Ovary (tissue), 9 donors: ENCODE measurements around the gene DNAH12. TPM values are rescaled to one million over a fixed set of nuclear protein-coding genes. Genes with fewer than 3 reads are reported as not detected.

Experiments used
- DNase-seq, 5 donors: peaks; one replicate each; pipeline ENCODE4 v3.0.0-alpha.2; 2019 to 2020
- H3K27ac ChIP-seq, 2 donors: fragments of 200-600 bp; one replicate each; pipeline versions ENCODE4 v1.5.1 to v1.8.0; 2019 to 2022
- H3K27me3 ChIP-seq: fragments of 200-600 bp; one replicate; pipeline ENCODE4 v1.8.0; 2022
- H3K36me3 ChIP-seq: fragments of 200-600 bp; sonication (generic); one replicate; pipeline ENCODE4 v1.5.1; 2019
- H3K4me1 ChIP-seq: one replicate; pipeline ENCODE4 v1.8.1; 2013; ENCODE audit warnings: mild to moderate bottlenecking, moderate library complexity; ENCODE audit not compliant: insufficient read depth
- H3K4me3 ChIP-seq: fragments of 200-600 bp; sonication (generic); one replicate; pipeline ENCODE4 v1.5.1; 2017
- H3K9me3 ChIP-seq, 2 donors: fragments of 200-600 bp in 1 of 2; sonication (generic) in 1 of 2; one replicate each; pipeline versions ENCODE4 v1.5.1 to v1.8.1; 2013 to 2019; ENCODE audit warnings: mild to moderate bottlenecking in 1 of 2, moderate library complexity in 1 of 2
- EP300 ChIP-seq: sonication (generic); formaldehyde crosslinking; IDR thresholded peaks from one replicate; pipeline ENCODE4 v1.6.1; 2017; ENCODE audit warnings: antibody characterized with exemption
- POLR2A ChIP-seq: fragments of 450-650 bp; IDR thresholded peaks from one replicate; pipeline ENCODE4 v1.6.1; 2017; ENCODE audit warnings: antibody characterized with exemption, mild to moderate bottlenecking, moderate library complexity
- WGBS, 3 donors: extraction: QIAGEN DNeasy Blood & Tissue Kit in 1 of 3; methylation state at CpG; one replicate each; pipeline versions ENCODE4 v1.1.5 to v1.1.7; 2013 to 2017; 5-methylcytosine and 5-hydroxymethylcytosine counted together
- intact Hi-C, 4 donors: fragments of 100-400 bp; cut with DNase I; formaldehyde crosslinking; loops; one replicate each; pipeline versions ENCODE4 v1.11.0 to v1.15.1; 2022 to 2023
- polyA plus RNA-seq, 2 donors: library from polyadenylated mRNA; stranded (reverse); fragments of 200-250 nt in 1 of 2; fragments of 350-450 nt in 1 of 2; fragmentation: Illumina TruSeq in 1 of 2; extraction: RNeasy Lipid Tissue Mini Kit (QIAGEN cat#74804) in 1 of 2; gene quantifications; one replicate each; pipeline ENCODE4 v1.2.3, GENCODE V29; 2013 to 2014
- total RNA-seq, 7 donors: library from RNA; depleted of rRNA in 2 of 7; stranded (reverse); fragments of >200 nt in 2 of 7; fragmentation: NEBNext Ultra II Directional in 3 of 7; extraction: Animal tissue kit (Norgen Biotek cat#: 25700) in 3 of 7; gene quantifications; one replicate each; pipeline versions ENCODE4 v1.1.0 to v1.2.4, GENCODE V29; 2016 to 2023
- TF ChIP-seq, protein P1 (sequence below), 3 donors: fragments of 450-650 bp in 2 of 3; fragments of 200-600 bp in 1 of 3; IDR thresholded peaks; one replicate each; pipeline versions ENCODE4 v1.5.1 to v1.8.0; 2016 to 2022; ENCODE audit warnings: antibody characterized with exemption in 3 of 3, mild to moderate bottlenecking in 1 of 3
- donor health status: DM: no; HTN: no; CAD: no; lungs with moderate emphysema.
- donor health status: DM: no; HTN: no; CAD: no.
- donor health status: Bipolar disorder and iron deficiency.
- donor health status: DM: yes; HTN: yes; CAD: no.
- donor health status: DM: no; HTN: no; CAD: no.
- donor health status: DM: yes; HTN: yes; CAD: no.

DNAH12 gene
- total and polyA plus RNA-seq, 9 donors: 0.20 to 20.1 (median 0.92) TPM

DNA sequence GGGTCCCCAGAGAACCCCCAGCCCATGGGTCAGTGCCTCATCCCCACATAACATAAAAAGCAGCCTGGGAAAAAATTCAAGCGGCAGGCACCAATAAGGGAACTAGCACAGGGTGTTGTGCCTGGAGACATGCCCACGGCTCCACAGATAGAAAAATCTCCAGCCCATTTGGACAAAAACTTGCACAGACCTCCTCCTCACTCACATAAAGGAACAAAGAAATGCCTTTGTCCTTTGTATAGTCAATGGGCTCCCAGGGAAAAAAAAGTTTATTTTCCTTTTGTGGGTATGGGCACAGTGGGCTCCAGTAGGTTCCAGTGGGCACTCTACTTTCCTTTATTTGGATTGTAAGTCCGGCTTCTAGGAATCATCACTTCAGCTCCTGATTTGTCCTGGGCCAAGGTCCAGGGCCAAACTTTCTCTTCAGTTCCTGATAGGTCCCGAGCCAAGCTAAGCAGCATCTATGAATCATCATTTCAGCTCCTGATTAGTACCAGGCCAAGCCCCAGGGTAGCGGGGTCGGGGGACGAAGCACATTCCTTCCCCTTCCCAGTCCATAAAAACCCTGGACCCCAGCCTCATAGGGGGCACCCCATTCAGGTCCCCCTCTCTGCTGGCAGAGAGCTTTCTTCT lies 1.6 kb upstream of the DNAH12 start:
- 39 to 63% (median 42%) methylated on average over 7 of the region's 7 CpGs for whole genome bisulfite sequencing, 3 donors
- H3K27me3 ChIP-seq: no peaks in the 10 kb centered on the region
- peaks cover 3% of the 10 kb centered on the region for H3K4me1 ChIP-seq
- no peak overlapping the region for H3K27ac ChIP-seq
- no peak overlapping the region for H3K4me3 ChIP-seq
- no peaks in the 10 kb centered on the region for H3K9me3 ChIP-seq
- H3K36me3 ChIP-seq: no peaks in the 10 kb centered on the region
- no peak for TF ChIP-seq POLR2A
- DNase-seq: peak in 4 of 5 donors; percentile 24 to 43 (median 40)
- intact Hi-C loops: no loop called here

DNA sequence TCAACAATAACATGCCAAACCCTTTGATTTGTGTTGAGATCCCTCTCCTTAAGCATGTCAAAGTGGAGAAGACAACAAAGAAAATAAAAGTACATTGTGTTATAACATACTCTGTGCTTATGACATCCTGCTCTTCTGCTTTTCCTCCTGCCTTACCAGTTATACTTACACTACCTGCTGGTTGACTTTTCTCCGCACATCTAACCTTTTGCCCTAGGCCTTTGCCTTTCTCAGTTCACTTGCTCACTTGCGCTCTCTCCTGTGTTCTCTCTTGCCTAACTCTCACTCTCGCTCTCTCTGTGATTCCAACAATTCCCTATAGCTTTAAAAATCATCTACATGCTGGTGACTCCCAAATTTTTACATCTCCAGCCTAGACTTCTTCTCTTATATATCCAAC lies 5.7 kb downstream of the DNAH12 start:
- Histone ChIP-seq H3K4me3 (no peak overlapping the region), H3K27ac (no peak overlapping the region), H3K9me3 (no peaks in the 10 kb centered on the region), H3K27me3 (no peaks in the 10 kb centered on the region), H3K4me1 (no peaks in the 10 kb centered on the region), H3K36me3 (no peaks in the 10 kb centered on the region)
- TF ChIP-seq, protein P1, sequence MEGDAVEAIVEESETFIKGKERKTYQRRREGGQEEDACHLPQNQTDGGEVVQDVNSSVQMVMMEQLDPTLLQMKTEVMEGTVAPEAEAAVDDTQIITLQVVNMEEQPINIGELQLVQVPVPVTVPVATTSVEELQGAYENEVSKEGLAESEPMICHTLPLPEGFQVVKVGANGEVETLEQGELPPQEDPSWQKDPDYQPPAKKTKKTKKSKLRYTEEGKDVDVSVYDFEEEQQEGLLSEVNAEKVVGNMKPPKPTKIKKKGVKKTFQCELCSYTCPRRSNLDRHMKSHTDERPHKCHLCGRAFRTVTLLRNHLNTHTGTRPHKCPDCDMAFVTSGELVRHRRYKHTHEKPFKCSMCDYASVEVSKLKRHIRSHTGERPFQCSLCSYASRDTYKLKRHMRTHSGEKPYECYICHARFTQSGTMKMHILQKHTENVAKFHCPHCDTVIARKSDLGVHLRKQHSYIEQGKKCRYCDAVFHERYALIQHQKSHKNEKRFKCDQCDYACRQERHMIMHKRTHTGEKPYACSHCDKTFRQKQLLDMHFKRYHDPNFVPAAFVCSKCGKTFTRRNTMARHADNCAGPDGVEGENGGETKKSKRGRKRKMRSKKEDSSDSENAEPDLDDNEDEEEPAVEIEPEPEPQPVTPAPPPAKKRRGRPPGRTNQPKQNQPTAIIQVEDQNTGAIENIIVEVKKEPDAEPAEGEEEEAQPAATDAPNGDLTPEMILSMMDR (IDR thresholded peaks at IDR 0.05): no peak
- TF ChIP-seq POLR2A: no peak
- no peak for TF ChIP-seq EP300
- DNase-seq: no peak
- WGBS, 3 donors: 92 to 95% (median 94%) methylated on average over 3 of the region's 3 CpGs
- intact Hi-C loops: no loop called here

DNA sequence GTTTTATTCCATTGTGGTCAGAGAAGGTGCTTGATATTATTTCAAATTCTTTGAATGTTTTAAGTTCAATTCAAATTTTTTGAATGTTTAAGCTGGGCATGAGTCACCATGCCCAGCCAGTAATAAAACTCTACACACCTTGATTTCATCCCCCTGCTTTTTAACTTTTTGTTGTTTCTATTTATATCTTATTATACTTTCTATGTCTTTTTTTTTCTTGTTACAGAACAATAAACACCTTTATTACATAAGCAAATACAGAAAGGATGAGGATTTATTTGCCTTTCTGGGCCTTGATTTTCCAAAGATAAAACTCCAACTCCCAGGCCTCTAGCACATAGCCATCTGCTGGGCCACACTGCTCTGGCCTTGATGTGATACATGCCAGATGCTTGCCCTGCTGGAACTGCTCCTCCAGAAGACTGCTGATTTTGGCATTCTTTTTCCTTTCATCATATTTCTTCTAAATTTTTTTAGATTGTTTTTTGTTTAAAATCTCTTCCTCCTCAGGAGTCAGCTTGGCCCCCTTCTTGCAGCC lies 14.0 kb downstream of the DNAH12 start:
- Histone ChIP-seq H3K36me3 (no peaks in the 10 kb centered on the region), H3K27ac (no peak overlapping the region), H3K27me3 (no peaks in the 10 kb centered on the region), H3K9me3 (no peaks in the 10 kb centered on the region), H3K4me1 (no peaks in the 10 kb centered on the region), H3K4me3 (no peak overlapping the region)
- DNase-seq: no peak
- intact Hi-C loops: no loop called here
- TF ChIP-seq EP300: no peak
- TF ChIP-seq POLR2A: no peak
- TF ChIP-seq, protein P1 (IDR thresholded peaks at IDR 0.05): no peak

DNA sequence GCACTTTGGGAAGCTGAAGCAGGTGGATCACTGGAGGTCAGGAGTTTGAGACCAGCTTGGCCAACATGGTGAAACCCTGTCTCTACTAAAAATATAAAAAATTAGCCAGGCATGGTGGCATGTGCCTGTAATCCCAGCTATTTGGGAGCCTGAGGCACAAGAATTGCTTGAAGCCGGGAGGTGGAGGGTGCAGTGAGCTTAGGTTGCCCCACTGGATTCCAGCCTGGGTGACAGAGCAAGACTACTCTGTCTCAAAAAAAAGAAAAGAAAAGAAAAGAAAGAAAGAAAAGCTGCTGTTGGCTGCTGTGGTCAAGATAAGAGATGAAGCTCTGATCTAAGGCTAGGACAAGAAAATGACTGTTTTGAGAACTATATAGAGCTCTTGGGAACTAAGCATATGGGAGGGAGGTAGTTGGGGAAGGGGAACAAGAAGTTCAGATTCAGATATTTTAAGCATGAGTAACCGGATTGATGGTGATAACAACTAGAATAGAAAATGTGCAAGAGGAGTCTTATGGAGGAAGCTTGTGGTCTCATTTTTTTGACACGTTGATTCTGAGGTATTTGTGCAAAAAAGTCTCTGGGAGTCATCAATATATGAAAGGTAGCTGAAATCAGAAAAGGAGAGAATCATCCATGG lies 25.7 kb downstream of the DNAH12 start:
- no peaks in the 10 kb centered on the region for H3K27me3 ChIP-seq
- WGBS, 3 donors: 60 to 71% (median 61%) methylated on average over 3 of the region's 3 CpGs
- no peaks in the 10 kb centered on the region for H3K4me1 ChIP-seq
- no peaks in the 10 kb centered on the region for H3K9me3 ChIP-seq
- H3K36me3 ChIP-seq: no peaks in the 10 kb centered on the region
- H3K4me3 ChIP-seq: no peak overlapping the region
- no peak for DNase-seq
- intact Hi-C loops: no loop called here
- H3K27ac ChIP-seq: no peak overlapping the region
- TF ChIP-seq, protein P1 (IDR thresholded peaks at IDR 0.05): no peak
- TF ChIP-seq POLR2A: no peak
- TF ChIP-seq EP300: no peak

DNA sequence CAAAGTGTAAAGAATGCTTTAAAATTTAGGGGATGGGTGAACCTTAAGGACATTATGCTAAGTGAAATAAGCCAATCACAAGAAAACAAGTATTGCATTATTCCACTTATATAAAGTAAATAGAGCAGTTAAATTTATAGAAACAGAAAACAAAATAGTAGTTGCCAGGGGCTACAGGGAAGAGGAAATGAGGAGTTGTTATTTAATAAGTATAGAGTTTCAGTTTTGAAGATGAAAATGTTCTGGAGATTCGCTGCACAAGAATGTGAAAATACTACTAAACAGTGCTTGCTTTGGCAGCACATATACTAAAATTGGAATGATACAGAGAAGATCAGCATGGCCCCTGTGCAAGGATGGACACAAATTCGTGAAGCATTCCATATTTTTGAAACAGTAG lies 32.0 kb downstream of the DNAH12 start:
- intact Hi-C loops: no loop called here
- Histone ChIP-seq H3K27me3 (no peaks in the 10 kb centered on the region), H3K36me3 (no peaks in the 10 kb centered on the region), H3K27ac (no peak overlapping the region), H3K9me3 (no peaks in the 10 kb centered on the region), H3K4me3 (no peak overlapping the region), H3K4me1 (peaks cover 1% of the 10 kb centered on the region)
- no peak for TF ChIP-seq POLR2A
- TF ChIP-seq, protein P1 (IDR thresholded peaks at IDR 0.05): no peak
- no peak for TF ChIP-seq EP300
- 8 to 27% (median 10%) methylated on average over 2 of the region's 2 CpGs for WGBS, 3 donors
- no peak for DNase-seq
